ENCODE measurements around the gene CAPN6.

CAPN6 gene

GRCh38 chrX:111270339-111270738, at the start of gene CAPN6:
Gene CAPN6, minus strand, starts transcription at chrX:111270483. Its CDS starts 6,547 bp downstream, at chrX:111263936.
- no peak for DNase-seq (ENCODE audit: low read depth)

- DNase-seq (ENCODE audit: low read depth): no peak
These were observed 49.2 kb upstream of the CAPN6 start for GRCh38 chrX:111319451-111319850.

- DNase-seq (ENCODE audit: low read depth): no peak
These were observed 48.6 kb upstream of the CAPN6 start for GRCh38 chrX:111318901-111319300.

GRCh38 chrX:111309083-111309482, 38.8 kb upstream of the CAPN6 start:
- no peak for DNase-seq (ENCODE audit: low read depth)

GRCh38 chrX:111308039-111308438, 37.8 kb upstream of the CAPN6 start:
- DNase-seq (ENCODE audit: low read depth): no peak

GRCh38 chrX:111302284-111302683, 32.0 kb upstream of the CAPN6 start:
- DNase-seq (ENCODE audit: low read depth): no peak

- DNase-seq (ENCODE audit: low read depth): no peak
These were observed 18.6 kb upstream of the CAPN6 start for GRCh38 chrX:111288841-111289240.

GRCh38 chrX:111284631-111285293, 14.5 kb upstream of the CAPN6 start:
- no peak for DNase-seq (ENCODE audit: low read depth)

GRCh38 chrX:111283446-111283845, 13.2 kb upstream of the CAPN6 start:
- DNase-seq (ENCODE audit: low read depth): no peak

- no peak for DNase-seq (ENCODE audit: low read depth)
These were observed 12.7 kb upstream of the CAPN6 start for GRCh38 chrX:111282991-111283390.

GRCh38 chrX:111282139-111282538, 11.9 kb upstream of the CAPN6 start:
- DNase-seq (ENCODE audit: low read depth): no peak

GRCh38 chrX:111268506-111268905, 1.8 kb downstream of the CAPN6 start:
- no peak for DNase-seq (ENCODE audit: low read depth)

GRCh38 chrX:111265486-111265885, 4.8 kb downstream of the CAPN6 start:
- DNase-seq (ENCODE audit: low read depth): no peak

GRCh38 chrX:111264385-111264784, 5.9 kb downstream of the CAPN6 start:
- no peak for DNase-seq (ENCODE audit: low read depth)

GRCh38 chrX:111262086-111262485, 8.2 kb downstream of the CAPN6 start:
- DNase-seq (ENCODE audit: low read depth): no peak

GRCh38 chrX:111260451-111260850, 9.8 kb downstream of the CAPN6 start:
- no peak for DNase-seq (ENCODE audit: low read depth)

- DNase-seq (ENCODE audit: low read depth): no peak
These were observed 10.7 kb downstream of the CAPN6 start for GRCh38 chrX:111259559-111259958.

GRCh38 chrX:111257733-111258132, 12.6 kb downstream of the CAPN6 start:
- no peak for DNase-seq (ENCODE audit: low read depth)

GRCh38 chrX:111254896-111255693, 15.2 kb downstream of the CAPN6 start:
- no peak for DNase-seq (ENCODE audit: low read depth)

GRCh38 chrX:111244235-111244750, 26.0 kb downstream of the CAPN6 start:
- no peak for DNase-seq (ENCODE audit: low read depth)

GRCh38 chrX:111216293-111216801, 53.9 kb downstream of the CAPN6 start:
- DNase-seq (ENCODE audit: low read depth): no peak

- no peak for DNase-seq (ENCODE audit: low read depth)
These were observed 62.4 kb downstream of the CAPN6 start for GRCh38 chrX:111207851-111208250.

GRCh38 chrX:111200327-111200726, 70.0 kb downstream of the CAPN6 start:
- DNase-seq (ENCODE audit: low read depth): no peak
